ENCODE results near the gene NNT. TPM values are rescaled to one million over a fixed set of nuclear protein-coding genes. Genes with fewer than 3 reads are reported as not detected.

The NNT gene
- polyA plus RNA-seq, 1 donor (not counting 4 experiments of a cell fraction or from before 2014, with no cell fraction given), result 23.3 TPM

DNA sequence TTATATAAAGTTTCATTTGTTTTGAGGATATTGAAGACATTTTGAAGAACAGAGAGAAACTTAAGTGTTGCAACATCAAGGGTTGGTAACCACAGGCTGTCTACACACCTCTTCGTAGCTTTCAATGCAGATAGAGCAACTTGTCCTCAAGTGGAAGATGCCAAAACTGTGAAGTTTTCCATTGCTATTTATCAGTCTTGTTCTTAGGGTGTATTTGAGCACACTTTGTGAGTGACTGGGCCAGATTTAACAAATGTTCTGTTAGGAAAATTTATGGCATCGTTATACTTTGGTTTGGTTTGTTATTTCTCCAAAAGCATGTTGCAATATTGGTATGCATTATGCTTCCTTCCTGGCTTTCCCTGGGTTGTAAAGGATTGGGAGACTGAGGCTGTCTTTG lies 31.6 kb downstream of the NNT start:
- Histone ChIP-seq H3K4me1 (ENCODE audit: control insufficient read depth, extremely low read depth, insufficient read depth, low read length) (no peaks in the 10 kb centered on the region), H4K20me1 (ENCODE audit: control insufficient read depth, extremely low read depth, insufficient read depth, low read length) (no peaks in the 10 kb centered on the region), H3K79me2 (ENCODE audit: control insufficient read depth, insufficient read depth, low read length) (no peaks in the 10 kb centered on the region), H3K9ac (ENCODE audit: control insufficient read depth, extremely low read depth, insufficient read depth, low read length) (no peak overlapping the region), H3K27ac (ENCODE audit: control insufficient read depth, insufficient read depth, low read length) (no peak overlapping the region), H3K9me3 (ENCODE audit: control insufficient read depth, low read depth, low read length) (no peaks in the 10 kb centered on the region), H3K4me3 (ENCODE audit: control insufficient read depth in 2 of 3, extremely low read depth in 1 of 3, insufficient read depth in 2 of 3, low read depth in 1 of 3, low read length in 3 of 3) (no peak overlapping the region), H3K36me3 (ENCODE audit: control insufficient read depth in 2 of 2, extremely low read depth in 1 of 2, insufficient read depth in 2 of 2, low read length in 2 of 2) (peaks cover 1 to 6% of the 10 kb centered on the region in 2 experiments), H3K4me2 (ENCODE audit: control insufficient read depth, extremely low read depth, insufficient read depth, low read depth, low read length) (no peak overlapping the region), H2AFZ (ENCODE audit: control insufficient read depth, low read length) (no peak overlapping the region), H3K9me1 (ENCODE audit: control insufficient read depth, extremely low read depth, insufficient read depth, low read length) (no peaks in the 10 kb centered on the region), H3K27me3 (ENCODE audit: control insufficient read depth, extremely low read depth, insufficient read depth, low read length) (no peaks in the 10 kb centered on the region)
- FAIRE-seq (no peak), DNase-seq (ENCODE audit: low read depth, low spot score) (no peak)
- no peak for TF ChIP-seq EZH2 (IDR thresholded peaks at IDR 0.05; ENCODE audit: low read length)
- TF ChIP-seq, protein P1, sequence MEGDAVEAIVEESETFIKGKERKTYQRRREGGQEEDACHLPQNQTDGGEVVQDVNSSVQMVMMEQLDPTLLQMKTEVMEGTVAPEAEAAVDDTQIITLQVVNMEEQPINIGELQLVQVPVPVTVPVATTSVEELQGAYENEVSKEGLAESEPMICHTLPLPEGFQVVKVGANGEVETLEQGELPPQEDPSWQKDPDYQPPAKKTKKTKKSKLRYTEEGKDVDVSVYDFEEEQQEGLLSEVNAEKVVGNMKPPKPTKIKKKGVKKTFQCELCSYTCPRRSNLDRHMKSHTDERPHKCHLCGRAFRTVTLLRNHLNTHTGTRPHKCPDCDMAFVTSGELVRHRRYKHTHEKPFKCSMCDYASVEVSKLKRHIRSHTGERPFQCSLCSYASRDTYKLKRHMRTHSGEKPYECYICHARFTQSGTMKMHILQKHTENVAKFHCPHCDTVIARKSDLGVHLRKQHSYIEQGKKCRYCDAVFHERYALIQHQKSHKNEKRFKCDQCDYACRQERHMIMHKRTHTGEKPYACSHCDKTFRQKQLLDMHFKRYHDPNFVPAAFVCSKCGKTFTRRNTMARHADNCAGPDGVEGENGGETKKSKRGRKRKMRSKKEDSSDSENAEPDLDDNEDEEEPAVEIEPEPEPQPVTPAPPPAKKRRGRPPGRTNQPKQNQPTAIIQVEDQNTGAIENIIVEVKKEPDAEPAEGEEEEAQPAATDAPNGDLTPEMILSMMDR (optimal IDR thresholded peaks at IDR 0.05 in 1 of 3, IDR thresholded peaks at IDR 0.05 in 1 of 3, conservative IDR thresholded peaks at IDR 0.05 in 1 of 3; ENCODE audit: extremely low read depth in 1 of 3, insufficient read depth in 2 of 3, low read length in 3 of 3), result no peak
- dilution Hi-C loops (cut with MboI; ENCODE audit: extremely low pct_ligation_motif_present, low sequenced_read_pairs), result no loop called here

DNA sequence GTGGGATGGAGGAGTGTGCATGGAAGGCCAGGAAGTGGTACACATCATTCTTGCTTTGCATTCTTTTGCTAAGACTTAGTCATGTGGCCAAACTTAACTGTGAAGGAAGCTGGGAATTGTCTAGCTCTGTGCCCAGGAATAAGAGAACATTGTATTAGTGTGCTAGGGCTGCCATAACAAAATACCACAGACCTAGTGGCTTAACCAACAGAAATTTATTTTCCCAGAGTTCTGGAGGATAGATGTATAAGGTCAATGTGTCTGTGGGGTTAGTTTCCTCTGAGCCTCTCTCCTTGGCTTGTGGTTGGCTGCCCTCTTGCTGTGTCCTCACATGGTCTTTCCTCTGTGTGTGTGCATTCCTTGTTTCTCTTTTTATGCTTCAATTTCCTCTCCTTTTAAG lies 32.4 kb downstream of the NNT start:
- H3K9me1 ChIP-seq (ENCODE audit: control insufficient read depth, extremely low read depth, insufficient read depth, low read length), result no peaks in the 10 kb centered on the region
- dilution Hi-C loops (cut with MboI; ENCODE audit: extremely low pct_ligation_motif_present, low sequenced_read_pairs), result no loop called here
- DNase-seq (ENCODE audit: low read depth, low spot score) (no peak), FAIRE-seq (no peak)
- no peak overlapping the region for H3K9ac ChIP-seq (ENCODE audit: control insufficient read depth, extremely low read depth, insufficient read depth, low read length)
- no peak for TF ChIP-seq EZH2 (IDR thresholded peaks at IDR 0.05; ENCODE audit: low read length)
- TF ChIP-seq, protein P1 (optimal IDR thresholded peaks at IDR 0.05 in 1 of 3, IDR thresholded peaks at IDR 0.05 in 1 of 3, conservative IDR thresholded peaks at IDR 0.05 in 1 of 3; ENCODE audit: extremely low read depth in 1 of 3, insufficient read depth in 2 of 3, low read length in 3 of 3), result no peak
- H3K4me3 ChIP-seq (ENCODE audit: control insufficient read depth in 2 of 3, extremely low read depth in 1 of 3, insufficient read depth in 2 of 3, low read depth in 1 of 3, low read length in 3 of 3), result no peak overlapping the region
- H3K79me2 ChIP-seq (ENCODE audit: control insufficient read depth, insufficient read depth, low read length), result no peaks in the 10 kb centered on the region
- no peak overlapping the region for H2AFZ ChIP-seq (ENCODE audit: control insufficient read depth, low read length)
- H3K27me3 ChIP-seq (ENCODE audit: control insufficient read depth, extremely low read depth, insufficient read depth, low read length), result no peaks in the 10 kb centered on the region
- H3K36me3 ChIP-seq (ENCODE audit: control insufficient read depth in 2 of 2, extremely low read depth in 1 of 2, insufficient read depth in 2 of 2, low read length in 2 of 2), result peaks cover 1 to 6% of the 10 kb centered on the region in 2 experiments
- H3K4me1 ChIP-seq (ENCODE audit: control insufficient read depth, extremely low read depth, insufficient read depth, low read length), result no peaks in the 10 kb centered on the region
- no peaks in the 10 kb centered on the region for H3K9me3 ChIP-seq (ENCODE audit: control insufficient read depth, low read depth, low read length)
- H3K4me2 ChIP-seq (ENCODE audit: control insufficient read depth, extremely low read depth, insufficient read depth, low read depth, low read length), result no peak overlapping the region
- no peaks in the 10 kb centered on the region for H4K20me1 ChIP-seq (ENCODE audit: control insufficient read depth, extremely low read depth, insufficient read depth, low read length)
- H3K27ac ChIP-seq (ENCODE audit: control insufficient read depth, insufficient read depth, low read length), result no peak overlapping the region

Measured in keratinocyte (primary cell).